ENCODE measurements around the gene KLK1. TPM values are rescaled to one million over a fixed set of nuclear protein-coding genes. Genes with fewer than 3 reads are reported as not detected.

KLK1 gene
- polyA plus RNA-seq, 3 donors: 0.66 to 0.72 TPM; not detected in 1

DNA sequence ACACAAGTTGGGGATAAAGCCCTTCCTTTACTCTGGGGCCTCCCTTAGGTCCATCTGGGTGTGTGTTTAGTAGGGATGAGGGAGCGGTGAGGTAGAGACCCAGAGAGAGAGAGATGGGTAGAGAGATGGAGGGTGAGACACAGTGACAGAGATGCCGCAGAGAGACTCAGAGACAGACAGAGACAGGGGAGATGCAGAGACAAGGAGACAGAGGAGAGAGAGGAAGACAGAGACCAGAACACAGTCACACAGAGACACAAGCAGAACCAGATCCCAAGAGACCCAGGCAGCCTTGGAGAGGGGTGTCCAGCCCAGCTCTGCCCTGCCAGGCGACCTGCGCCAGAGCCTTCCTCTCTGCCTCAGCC lies 2.4 kb downstream of the KLK1 start:
- Mint-ChIP-seq H3K27me3 (ENCODE audit: low read depth in 3 of 3) (peaks cover 68 to 73% (median 71%) of the 10 kb centered on the region in 3 donors), H3K36me3 (peaks cover 0 to 3% of the 10 kb centered on the region in 2 donors), H3K4me1 (peaks cover 29% of the 10 kb centered on the region), H3K27ac (no peak overlapping the region), H3K4me3 (peak overlapping the region; percentile 31 to 58), H3K9me3 (peaks cover 0 to 13% (median 6%) of the 10 kb centered on the region in 7 donors)
- no peaks in the 10 kb centered on the region for H3K79me2 ChIP-seq (ENCODE audit: insufficient read depth, low read length)
- H3K4me2 ChIP-seq (replicated peaks; ENCODE audit: extremely low read depth, low read length, poor library complexity, severe bottlenecking): peak overlapping the region; percentile 65
- H3K4me1 ChIP-seq (ENCODE audit: control insufficient read depth in 1 of 2, insufficient read depth in 2 of 2, low read length in 2 of 2): peaks cover 21 to 27% of the 10 kb centered on the region in 2 donors
- H3K9ac ChIP-seq (ENCODE audit: insufficient read depth, low read length, poor library complexity, severe bottlenecking): no peak overlapping the region
- TF ChIP-seq, protein P1, sequence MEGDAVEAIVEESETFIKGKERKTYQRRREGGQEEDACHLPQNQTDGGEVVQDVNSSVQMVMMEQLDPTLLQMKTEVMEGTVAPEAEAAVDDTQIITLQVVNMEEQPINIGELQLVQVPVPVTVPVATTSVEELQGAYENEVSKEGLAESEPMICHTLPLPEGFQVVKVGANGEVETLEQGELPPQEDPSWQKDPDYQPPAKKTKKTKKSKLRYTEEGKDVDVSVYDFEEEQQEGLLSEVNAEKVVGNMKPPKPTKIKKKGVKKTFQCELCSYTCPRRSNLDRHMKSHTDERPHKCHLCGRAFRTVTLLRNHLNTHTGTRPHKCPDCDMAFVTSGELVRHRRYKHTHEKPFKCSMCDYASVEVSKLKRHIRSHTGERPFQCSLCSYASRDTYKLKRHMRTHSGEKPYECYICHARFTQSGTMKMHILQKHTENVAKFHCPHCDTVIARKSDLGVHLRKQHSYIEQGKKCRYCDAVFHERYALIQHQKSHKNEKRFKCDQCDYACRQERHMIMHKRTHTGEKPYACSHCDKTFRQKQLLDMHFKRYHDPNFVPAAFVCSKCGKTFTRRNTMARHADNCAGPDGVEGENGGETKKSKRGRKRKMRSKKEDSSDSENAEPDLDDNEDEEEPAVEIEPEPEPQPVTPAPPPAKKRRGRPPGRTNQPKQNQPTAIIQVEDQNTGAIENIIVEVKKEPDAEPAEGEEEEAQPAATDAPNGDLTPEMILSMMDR (IDR thresholded peaks at IDR 0.05): no peak
- 75% methylated on average over 3 of the region's 4 CpGs for WGBS (ENCODE audit: insufficient coverage)
- no peaks in the 10 kb centered on the region for H3K9me3 ChIP-seq (replicated peaks in 1 of 2; ENCODE audit: control insufficient read depth in 1 of 2, insufficient read depth in 1 of 2, low read length in 2 of 2)
- H4K20me1 ChIP-seq (ENCODE audit: insufficient read depth, low read length): no peaks in the 10 kb centered on the region
- no peak for DNase-seq
- peak overlapping the region in 2 of 3 experiments; percentile 14 to 43 for H3K4me3 ChIP-seq (replicated peaks in 1 of 3; ENCODE audit: low read depth in 2 of 3, low read length in 3 of 3)
- peak overlapping the region; percentile 62 for H2AFZ ChIP-seq (ENCODE audit: insufficient read depth, low read depth, low read length, poor library complexity, severe bottlenecking)
- H3K36me3 ChIP-seq (replicated peaks in 1 of 2; ENCODE audit: control insufficient read depth in 1 of 2, insufficient read depth in 2 of 2, low read length in 2 of 2): no peaks in the 10 kb centered on the region
- H3K27ac ChIP-seq (ENCODE audit: low read depth in 1 of 2, low read length in 2 of 2): no peak overlapping the region
- H3K27me3 ChIP-seq (ENCODE audit: control insufficient read depth in 2 of 2, insufficient read depth in 2 of 2, low read length in 2 of 2): peaks cover 0 to 45% of the 10 kb centered on the region in 2 donors
- intact Hi-C loops (cut with micrococcal nuclease): no loop called here

DNA sequence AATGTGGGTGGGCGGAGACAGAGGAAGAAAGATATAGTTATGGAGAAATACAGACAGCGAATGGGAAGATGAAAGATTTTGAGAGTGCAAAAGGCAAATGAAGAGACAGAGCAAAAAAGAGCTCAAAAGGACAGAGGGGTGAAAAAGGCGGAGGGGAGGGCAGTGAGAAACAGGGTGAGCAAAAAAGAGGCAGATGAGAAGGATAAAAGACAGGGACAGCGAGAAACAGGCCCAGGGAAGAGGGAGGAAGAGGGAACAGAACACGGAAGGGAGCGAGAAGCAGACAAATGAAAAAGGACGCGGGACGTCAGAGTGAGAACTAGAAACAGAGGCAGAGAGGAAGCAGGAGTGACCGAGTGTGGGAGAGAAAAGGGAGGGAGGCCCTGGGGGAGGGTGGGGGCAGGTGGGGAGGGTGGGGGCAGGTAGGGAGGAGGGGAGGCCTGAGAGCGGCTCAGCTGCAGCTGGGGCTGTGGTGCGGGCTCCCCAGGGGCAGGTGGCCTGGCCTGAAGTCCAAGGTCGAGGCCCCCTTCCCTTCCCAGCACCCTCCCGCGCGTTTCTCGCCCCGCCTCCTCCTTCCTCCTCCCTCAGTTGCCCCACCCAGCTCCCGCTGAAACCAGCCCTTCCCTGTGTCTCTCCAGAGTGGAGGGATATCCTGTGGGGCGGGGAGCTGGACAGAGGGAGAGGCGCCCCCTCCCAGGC lies 2.9 kb downstream of the KLK1 start:
- peak overlapping the region; percentile 65 for H3K4me2 ChIP-seq (replicated peaks; ENCODE audit: extremely low read depth, low read length, poor library complexity, severe bottlenecking)
- no peak overlapping the region for H3K27ac ChIP-seq (ENCODE audit: low read depth in 1 of 2, low read length in 2 of 2)
- H3K4me1 Mint-ChIP-seq: peaks cover 29% of the 10 kb centered on the region
- peaks cover 21 to 27% of the 10 kb centered on the region in 2 donors for H3K4me1 ChIP-seq (ENCODE audit: control insufficient read depth in 1 of 2, insufficient read depth in 2 of 2, low read length in 2 of 2)
- no peak overlapping the region for H3K9ac ChIP-seq (ENCODE audit: insufficient read depth, low read length, poor library complexity, severe bottlenecking)
- peaks cover 0 to 3% of the 10 kb centered on the region in 2 donors for H3K36me3 Mint-ChIP-seq
- H3K79me2 ChIP-seq (ENCODE audit: insufficient read depth, low read length): no peaks in the 10 kb centered on the region
- H3K4me3 Mint-ChIP-seq: peak overlapping the region; percentile 63 to 92
- H3K27me3 ChIP-seq (ENCODE audit: control insufficient read depth in 2 of 2, insufficient read depth in 2 of 2, low read length in 2 of 2): peaks cover 0 to 48% of the 10 kb centered on the region in 2 donors
- H3K27ac Mint-ChIP-seq: peak overlapping the region in 2 of 7 donors; percentile 59 to 61
- peaks cover 72 to 74% (median 73%) of the 10 kb centered on the region in 3 donors for H3K27me3 Mint-ChIP-seq (ENCODE audit: low read depth in 3 of 3)
- 11% methylated on average over 7 of the region's 21 CpGs for WGBS (ENCODE audit: insufficient coverage)
- H3K9me3 ChIP-seq (replicated peaks in 1 of 2; ENCODE audit: control insufficient read depth in 1 of 2, insufficient read depth in 1 of 2, low read length in 2 of 2): no peaks in the 10 kb centered on the region
- DNase-seq: no peak
- peaks cover 0 to 14% (median 9%) of the 10 kb centered on the region in 7 donors for H3K9me3 Mint-ChIP-seq
- intact Hi-C loops (cut with micrococcal nuclease): no loop called here
- peak overlapping the region; percentile 77 for H2AFZ ChIP-seq (ENCODE audit: insufficient read depth, low read depth, low read length, poor library complexity, severe bottlenecking)
- TF ChIP-seq, protein P1 (IDR thresholded peaks at IDR 0.05): no peak
- no peaks in the 10 kb centered on the region for H3K36me3 ChIP-seq (replicated peaks in 1 of 2; ENCODE audit: control insufficient read depth in 1 of 2, insufficient read depth in 2 of 2, low read length in 2 of 2)
- no peaks in the 10 kb centered on the region for H4K20me1 ChIP-seq (ENCODE audit: insufficient read depth, low read length)
- peak overlapping the region in 2 of 3 experiments; percentile 14 to 61 for H3K4me3 ChIP-seq (replicated peaks in 1 of 3; ENCODE audit: low read depth in 2 of 3, low read length in 3 of 3)
